Heart right ventricle (tissue), 16 donors: Measurements from ENCODE around the gene MAN1A1. TPM values are rescaled to one million over a fixed set of nuclear protein-coding genes. Genes with fewer than 3 reads are reported as not detected.

Experiments
- ATAC-seq, 8 donors: fragments of 200-7000 bp; cut with Tn5 transposase; one replicate each; pipeline ENCODE4 v1.9.1; 2020; ENCODE audit warnings: mild to moderate bottlenecking in 8 of 8, moderate library complexity in 8 of 8, moderate number of reproducible peaks in 1 of 8
- DNase-seq, 2 donors: peaks; one replicate each; pipeline ENCODE4 v3.0.0-alpha.2; 2020
- H3K27ac ChIP-seq, 10 donors: fragments of 200-600 bp; sonication (generic) in 2 of 10; one replicate each; pipeline versions ENCODE4 v1.5.0 to v1.8.0; 2020 to 2022; ENCODE audit warnings: mild to moderate bottlenecking in 3 of 10
- H3K27me3 ChIP-seq, 7 donors: fragments of 200-600 bp; one replicate each; pipeline ENCODE4 v1.8.0; 2021 to 2022; ENCODE audit warnings: mild to moderate bottlenecking in 2 of 7
- H3K36me3 ChIP-seq, 9 donors: fragments of 200-600 bp; sonication (generic) in 1 of 9; one replicate each; pipeline versions ENCODE4 v1.5.0 to v1.8.0; 2020 to 2022; ENCODE audit warnings: mild to moderate bottlenecking in 2 of 9
- H3K4me1 ChIP-seq, 9 donors: fragments of 200-600 bp; sonication (generic) in 1 of 9; one replicate each; pipeline versions ENCODE4 v1.5.0 to v1.8.0; 2020 to 2022; ENCODE audit warnings: mild to moderate bottlenecking in 4 of 9
- H3K4me3 ChIP-seq, 10 donors: fragments of 200-600 bp; sonication (generic) in 2 of 10; one replicate each; pipeline versions ENCODE4 v1.5.0 to v1.8.0; 2020 to 2022; ENCODE audit warnings: mild to moderate bottlenecking in 7 of 10, moderate library complexity in 2 of 10
- H3K9me3 ChIP-seq, 11 donors: fragments of 200-600 bp in 10 of 11; sonication (generic) in 2 of 11; one replicate each; pipeline versions ENCODE4 v1.5.0 to v1.8.0; 2013 to 2022; ENCODE audit warnings: mild to moderate bottlenecking in 2 of 11, control low read depth in 1 of 11, moderate library complexity in 1 of 11
- CTCF ChIP-seq, 9 donors: fragments of 200-600 bp; sonication (generic) in 2 of 9; IDR thresholded peaks; one replicate each; pipeline versions ENCODE4 v1.5.0 to v1.8.0; 2021 to 2022; ENCODE audit warnings: antibody characterized with exemption in 9 of 9, mild to moderate bottlenecking in 5 of 9, moderate library complexity in 1 of 9
- WGBS, 2 donors: extraction: QIAGEN DNeasy Blood & Tissue Kit; methylation state at CpG; one replicate each; pipeline ENCODE4 v1.1.7; 2013; ENCODE audit warnings: inconsistent platforms in 1 of 2; 5-methylcytosine and 5-hydroxymethylcytosine counted together
- intact Hi-C, 10 donors: fragments of 100-400 bp; cut with DNase I; formaldehyde crosslinking; loops; one replicate each; pipeline versions ENCODE4 v1.11.1 to v1.14.2; 2022
- polyA plus RNA-seq, 2 donors: library from polyadenylated mRNA; stranded (reverse); fragments of 200-250 nt; gene quantifications; one replicate each; pipeline ENCODE4 v1.2.3, GENCODE V29; 2013
- total RNA-seq, 10 donors: library from RNA; stranded (reverse); fragmentation: NEBNext Ultra II Directional in 3 of 10; extraction: Animal tissue kit (Norgen Biotek cat#: 25700) in 3 of 10; gene quantifications; one replicate each; pipeline versions ENCODE4 v1.2.1 to v1.2.4, GENCODE V29; 2021 to 2023
- donor health status: Arrhythmogenic right ventricular cardiomyopathy.
- donor health status: ischemic (EF 13 %, LVEDD 7.1; RV severe dilation, severe dysfunction).
- donor health status: healthy with polysubstance abuse.
- donor health status: DM: no; HTN: yes; CAD: no.
- donor health status: DM: no; HTN: no; CAD: no.
- donor health status: ischemic (EF 25% LVEDD 6.9; RV normal size, moderate dysfunction).
- donor health status: ischemic (EF 25% LVEDD 5.7; RV mildly dilated, moderate dysfunction).
- donor health status: healthy.
- donor health status: DM: yes; HTN: yes; CAD: no.
- donor health status: Ischemic cardiomyopathy.
- donor health status: ischemic (EF 35%, LVEDD 5.7; RV mildly dilated, moderate dysfunction).
- donor health status: nonischemic (EF 11% LVEDD 7.7; RV severe dilation, severe dysfunction).
- donor health status: DM: yes; HTN: yes; CAD: no.
- donor health status: PGD.
- donor health status: ischemic (EF 29% LVEDD 5.4; RV normal size, mild dysfunction).
- donor health status: nonischemic (EF 23%, LVEDD 6.1; RV moderate dilation, normal function).

The MAN1A1 gene
- total and polyA plus RNA-seq, 12 donors: 6.2 to 22.0 (median 10.2) TPM

- DNase-seq (no peak), ATAC-seq (no peak)
- WGBS, 2 donors: 73 to 78% methylated on average over 2 of the region's 2 CpGs
- Histone ChIP-seq H3K9me3 (peaks cover 0 to 4% (median 0%) of the 10 kb centered on the region in 11 donors), H3K27ac (no peak overlapping the region), H3K36me3 (no peaks in the 10 kb centered on the region), H3K4me3 (no peak overlapping the region), H3K27me3 (no peaks in the 10 kb centered on the region), H3K4me1 (peaks cover 0 to 7% (median 0%) of the 10 kb centered on the region in 9 donors)
- intact Hi-C loops: no loop called here
- no peak for TF ChIP-seq CTCF (IDR thresholded peaks at IDR 0.05)
These were observed 72.5 kb downstream of the MAN1A1 start for GRCh38 chr6:119277052-119277451.

DNA sequence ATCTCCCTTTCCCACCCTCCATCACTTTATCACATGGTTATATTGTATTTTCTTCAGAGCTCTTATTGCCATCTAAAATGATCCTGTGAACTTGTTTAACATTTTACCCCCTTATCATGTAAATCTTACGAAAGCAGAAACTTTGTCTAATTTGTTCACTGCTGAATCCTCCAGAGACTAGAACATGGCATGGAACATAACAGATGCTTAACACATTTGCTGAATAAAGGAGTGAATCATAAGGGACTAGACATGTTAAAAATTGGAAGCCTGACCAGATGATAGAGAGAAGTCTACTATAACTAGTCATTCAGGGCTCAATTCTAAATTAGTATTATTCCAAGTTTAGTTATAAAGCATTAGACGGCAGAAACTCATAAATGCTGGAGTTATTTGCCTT is 73.3 kb downstream of the MAN1A1 start:
- intact Hi-C loops: no loop called here
- peaks cover 0 to 7% (median 0%) of the 10 kb centered on the region in 11 donors for H3K9me3 ChIP-seq
- 78 to 87% methylated on average over 2 of the region's 2 CpGs for WGBS, 2 donors
- ATAC-seq: peak in 1 of 8 donors; percentile 44
- H3K36me3 ChIP-seq: no peaks in the 10 kb centered on the region
- no peaks in the 10 kb centered on the region for H3K27me3 ChIP-seq
- H3K4me3 ChIP-seq: no peak overlapping the region
- no peak for DNase-seq
- H3K27ac ChIP-seq: no peak overlapping the region
- TF ChIP-seq CTCF (IDR thresholded peaks at IDR 0.05): no peak
- peaks cover 0 to 7% (median 0%) of the 10 kb centered on the region in 9 donors for H3K4me1 ChIP-seq

- peaks cover 0 to 24% (median 10%) of the 10 kb centered on the region in 11 donors for H3K9me3 ChIP-seq
- peaks cover 0 to 15% (median 0%) of the 10 kb centered on the region in 9 donors for H3K36me3 ChIP-seq
- intact Hi-C loops: no loop called here
- 90 to 95% methylated on average over 2 of the region's 2 CpGs for WGBS, 2 donors
- no peak for ATAC-seq
- DNase-seq: no peak
- H3K4me3 ChIP-seq: no peak overlapping the region
- no peaks in the 10 kb centered on the region for H3K4me1 ChIP-seq
- no peaks in the 10 kb centered on the region for H3K27me3 ChIP-seq
- no peak for TF ChIP-seq CTCF (IDR thresholded peaks at IDR 0.05)
- H3K27ac ChIP-seq: peak overlapping the region in 1 of 10 donors; percentile 2
These were observed 75.4 kb downstream of the MAN1A1 start for GRCh38 chr6:119274197-119274595.

DNA sequence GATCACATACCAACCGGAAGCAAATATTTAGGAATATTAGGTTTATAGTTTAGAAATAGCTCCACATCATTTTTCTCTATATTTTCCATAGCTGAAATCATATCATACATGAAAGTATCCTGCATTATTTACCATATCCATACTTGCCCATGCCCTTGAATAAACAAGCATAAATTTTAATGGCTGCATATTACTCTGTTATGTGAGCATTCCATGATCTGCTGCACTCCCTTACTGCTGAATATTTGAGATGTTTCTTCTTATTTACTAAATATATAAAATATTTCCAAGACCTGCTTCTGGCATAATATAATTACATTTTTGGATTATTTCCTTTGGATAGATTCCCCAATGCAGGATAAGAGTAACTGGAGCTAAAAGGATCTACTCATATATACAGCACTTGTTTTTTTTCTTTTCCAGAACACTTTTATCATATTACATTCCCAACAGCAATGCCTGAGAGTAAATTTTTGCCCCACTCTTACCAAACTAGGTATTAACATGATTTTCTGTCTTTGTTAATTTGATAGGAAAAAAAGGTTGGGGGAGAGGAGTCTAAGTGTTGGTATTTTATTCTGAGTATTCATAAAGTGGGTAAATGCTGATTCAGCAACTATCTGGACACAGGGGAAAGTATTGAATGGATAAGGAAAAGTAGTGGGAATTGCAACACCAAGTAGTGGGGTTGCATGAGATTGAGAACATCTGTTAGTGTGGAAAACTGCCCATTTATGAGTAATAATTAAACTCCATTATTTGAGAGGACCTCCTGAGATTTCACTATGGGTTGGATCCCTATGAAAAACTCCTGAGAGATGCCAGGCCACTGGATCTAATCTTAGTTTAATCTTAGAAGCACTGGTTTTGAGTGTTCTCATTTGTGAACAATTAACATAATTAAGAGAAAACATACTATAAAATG is 76.0 kb downstream of the MAN1A1 start:
- H3K36me3 ChIP-seq: peaks cover 0 to 18% (median 0%) of the 10 kb centered on the region in 9 donors
- ATAC-seq (peak in 2 of 8 donors; percentile 46 to 81), DNase-seq (no peak)
- no peak overlapping the region for H3K4me3 ChIP-seq
- H3K27me3 ChIP-seq: no peaks in the 10 kb centered on the region
- 94 to 100% methylated on average over 1 of the region's 1 CpG for WGBS, 2 donors
- TF ChIP-seq CTCF (IDR thresholded peaks at IDR 0.05): no peak
- H3K9me3 ChIP-seq: peaks cover 0 to 24% (median 10%) of the 10 kb centered on the region in 11 donors
- no peaks in the 10 kb centered on the region for H3K4me1 ChIP-seq
- intact Hi-C loops: no loop called here
- peak overlapping the region in 1 of 10 donors; percentile 11 for H3K27ac ChIP-seq
